ENCODE measurements around the gene SIRT1. TPM values are rescaled to one million over a fixed set of nuclear protein-coding genes. Genes with fewer than 3 reads are reported as not detected.

SIRT1 gene
- total and polyA plus RNA-seq, 9 of the 15 experiments (the other 6 are each of a cell fraction or from before 2014, with no cell fraction given): 7.8 to 25.8 (median 19.1) TPM

- TF ChIP-seq RREB1 (CRISPR knock-in tag; IDR thresholded peaks at IDR 0.05) (0 out of 2 replicates have a peak, but pooled peaks have one; percentile 17), ZBTB17 (CRISPR knock-in tag; IDR thresholded peaks at IDR 0.05) (peak; percentile 30; the same call in 1 of the 2 replicates), SNAPC5 (CRISPR knock-in tag; IDR thresholded peaks at IDR 0.05) (no peak), ATF6 (CRISPR knock-in tag; IDR thresholded peaks at IDR 0.05) (no peak), MIER1 (IDR thresholded peaks at IDR 0.05; ENCODE audit: low read depth) (0 out of 2 replicates have a peak, but pooled peaks have one; percentile 48), PCBP2 (IDR thresholded peaks at IDR 0.05; ENCODE audit: low read depth, low read length, poor library complexity, severe bottlenecking) (no peak), ZFPM2 (CRISPR knock-in tag; IDR thresholded peaks at IDR 0.05) (0 out of 2 replicates have a peak, but pooled peaks have one; percentile 57), RFX5 (IDR thresholded peaks at IDR 0.05; ENCODE audit: low read depth, low read length) (no peak), ZNF384 (IDR thresholded peaks at IDR 0.05; ENCODE audit: low read depth, low read length) (no peak), ZSCAN29 (IDR thresholded peaks at IDR 0.05) (peak; percentile 11), TRIM25 (IDR thresholded peaks at IDR 0.05; ENCODE audit: borderline replicate concordance) (peak; percentile 46; the same call in 1 of the 2 replicates), TRIM24 (IDR thresholded peaks at IDR 0.05) (no peak), CAMTA2 (CRISPR knock-in tag; conservative IDR thresholded peaks at IDR 0.05) (no peak), SMARCC2 (IDR thresholded peaks at IDR 0.05; ENCODE audit: low read depth) (no peak; the same call in 1 of the 2 replicates), GABPB2 (CRISPR knock-in tag; conservative IDR thresholded peaks at IDR 0.05) (no peak), MEIS2 (IDR thresholded peaks at IDR 0.05; ENCODE audit: partially characterized antibody) (peak; percentile 71), MAZ (CRISPR knock-in tag; conservative IDR thresholded peaks at IDR 0.05 in 1 of 2, IDR thresholded peaks at IDR 0.05 in 1 of 2) (peak in 1 of 2 experiments; percentile 56; a peak in 2 of 4 replicates), HDAC2 (IDR thresholded peaks at IDR 0.05) (no peak), ZNF134 (CRISPR knock-in tag; conservative IDR thresholded peaks at IDR 0.05) (no peak)
These were observed 600 bp downstream of the SIRT1 start (continued) for GRCh38 chr10:67884842-67885670.

Data from K562 (cell line).